ENCODE data around the gene RPS6KC1. TPM values are rescaled to one million over a fixed set of nuclear protein-coding genes. Genes with fewer than 3 reads are reported as not detected.
A peak's percentile ranks its signal among the peaks of the same experiment; 100 is the strongest.

Gene RPS6KC1
- total and polyA plus RNA-seq, 2 donors from 2014 or later = 6.3 to 13.8 TPM

GRCh38 chr1:213008564-213008963 is 42.5 kb upstream of the RPS6KC1 start:
- intact Hi-C loops (cut with DNase I) = no loop called here
- no peak for DNase-seq
- no peaks in the 10 kb centered on the region for H3K27me3 ChIP-seq (ENCODE audit: control insufficient read depth, insufficient read depth, low read length)
- no peak for FAIRE-seq
- no peak for TF ChIP-seq CTCF (IDR thresholded peaks at IDR 0.05; ENCODE audit: borderline replicate concordance, extremely low read depth, insufficient read depth)
- H3K4me3 ChIP-seq (ENCODE audit: low read length in 3 of 3) = no peak overlapping the region
- H3K4me1 ChIP-seq (ENCODE audit: control insufficient read depth in 2 of 3, insufficient read depth in 2 of 3, low read depth in 1 of 3, low read length in 3 of 3) = no peaks in the 10 kb centered on the region
- no peak overlapping the region for H3K27ac ChIP-seq (ENCODE audit: low read depth in 2 of 2, low read length in 2 of 2)
- no peak overlapping the region for H3K9ac ChIP-seq (ENCODE audit: low read length in 3 of 3)
- H3K36me3 ChIP-seq (ENCODE audit: control insufficient read depth in 2 of 3, insufficient read depth in 3 of 3, low read length in 3 of 3) = peaks cover 0 to 11% (median 9%) of the 10 kb centered on the region in 3 donors
- H3K9me3 ChIP-seq (ENCODE audit: control insufficient read depth in 2 of 3, insufficient read depth in 1 of 3, low read length in 3 of 3) = no peaks in the 10 kb centered on the region

GRCh38 chr1:213014642-213015041 is 36.4 kb upstream of the RPS6KC1 start:
- intact Hi-C loops (cut with DNase I) = no loop called here
- H3K27me3 ChIP-seq (ENCODE audit: control insufficient read depth, insufficient read depth, low read length) = no peaks in the 10 kb centered on the region
- H3K9me3 ChIP-seq (ENCODE audit: control insufficient read depth in 2 of 3, insufficient read depth in 1 of 3, low read length in 3 of 3) = no peaks in the 10 kb centered on the region
- FAIRE-seq (no peak), DNase-seq (peak in 3 of 5 donors; percentile 9 to 45 (median 36))
- peak overlapping the region; percentile 77 to 94 (median 88) for H3K4me3 ChIP-seq (ENCODE audit: low read length in 3 of 3)
- peak overlapping the region; percentile 63 to 92 (median 81) for H3K9ac ChIP-seq (ENCODE audit: low read length in 3 of 3)
- peaks cover 0 to 3% (median 0%) of the 10 kb centered on the region in 3 donors for H3K4me1 ChIP-seq (ENCODE audit: control insufficient read depth in 2 of 3, insufficient read depth in 2 of 3, low read depth in 1 of 3, low read length in 3 of 3)
- no peak for TF ChIP-seq CTCF (IDR thresholded peaks at IDR 0.05; ENCODE audit: borderline replicate concordance, extremely low read depth, insufficient read depth)
- H3K36me3 ChIP-seq (ENCODE audit: control insufficient read depth in 2 of 3, insufficient read depth in 3 of 3, low read length in 3 of 3) = peaks cover 0 to 4% (median 0%) of the 10 kb centered on the region in 3 donors
- H3K27ac ChIP-seq (ENCODE audit: low read depth in 2 of 2, low read length in 2 of 2) = peak overlapping the region in 1 of 2 donors; percentile 91

- peak; percentile 97 to 99 (median 98) for DNase-seq
- peak within 1 kb of the TSS; percentile 91 to 93 for H3K27ac ChIP-seq (ENCODE audit: low read depth in 2 of 2, low read length in 2 of 2)
- intact Hi-C loops (cut with DNase I) = no loop called here
- no peaks in the 10 kb centered on the region for H3K9me3 ChIP-seq (ENCODE audit: control insufficient read depth in 2 of 3, insufficient read depth in 1 of 3, low read length in 3 of 3)
- no peak for TF ChIP-seq CTCF (IDR thresholded peaks at IDR 0.05; ENCODE audit: borderline replicate concordance, extremely low read depth, insufficient read depth)
- peak; percentile 66 for FAIRE-seq
- H3K4me3 ChIP-seq (ENCODE audit: low read length in 3 of 3) = peak within 1 kb of the TSS; percentile 77 to 94 (median 88)
- peak within 1 kb of the TSS; percentile 63 to 92 (median 81) for H3K9ac ChIP-seq (ENCODE audit: low read length in 3 of 3)
- H3K36me3 ChIP-seq (ENCODE audit: control insufficient read depth in 2 of 3, insufficient read depth in 3 of 3, low read length in 3 of 3) = peaks cover 0 to 4% (median 0%) of the 10 kb centered on the region in 3 donors
- peaks cover 0 to 3% (median 0%) of the 10 kb centered on the region in 3 donors for H3K4me1 ChIP-seq (ENCODE audit: control insufficient read depth in 2 of 3, insufficient read depth in 2 of 3, low read depth in 1 of 3, low read length in 3 of 3)
- no peaks in the 10 kb centered on the region for H3K27me3 ChIP-seq (ENCODE audit: control insufficient read depth, insufficient read depth, low read length)
Observed at GRCh38 chr1:213015099-213016050, 35.7 kb upstream of the RPS6KC1 start, which contains the start of gene ANGEL2. ANGEL2 (minus strand) TSS chr1:213015867; CDS start chr1:213015671, 196 bp downstream.
